HG02759 (cell line): ENCODE data around the gene TSC22D3.

Experiments
- ATAC-seq: cut with Tn5 transposase; IDR thresholded peaks from one replicate; pipeline ENCODE4 v1.9.1; 2021; ENCODE audit warnings: mild to moderate bottlenecking, moderate library complexity; ENCODE audit not compliant: unreplicated experiment

The TSC22D3 gene

DNA sequence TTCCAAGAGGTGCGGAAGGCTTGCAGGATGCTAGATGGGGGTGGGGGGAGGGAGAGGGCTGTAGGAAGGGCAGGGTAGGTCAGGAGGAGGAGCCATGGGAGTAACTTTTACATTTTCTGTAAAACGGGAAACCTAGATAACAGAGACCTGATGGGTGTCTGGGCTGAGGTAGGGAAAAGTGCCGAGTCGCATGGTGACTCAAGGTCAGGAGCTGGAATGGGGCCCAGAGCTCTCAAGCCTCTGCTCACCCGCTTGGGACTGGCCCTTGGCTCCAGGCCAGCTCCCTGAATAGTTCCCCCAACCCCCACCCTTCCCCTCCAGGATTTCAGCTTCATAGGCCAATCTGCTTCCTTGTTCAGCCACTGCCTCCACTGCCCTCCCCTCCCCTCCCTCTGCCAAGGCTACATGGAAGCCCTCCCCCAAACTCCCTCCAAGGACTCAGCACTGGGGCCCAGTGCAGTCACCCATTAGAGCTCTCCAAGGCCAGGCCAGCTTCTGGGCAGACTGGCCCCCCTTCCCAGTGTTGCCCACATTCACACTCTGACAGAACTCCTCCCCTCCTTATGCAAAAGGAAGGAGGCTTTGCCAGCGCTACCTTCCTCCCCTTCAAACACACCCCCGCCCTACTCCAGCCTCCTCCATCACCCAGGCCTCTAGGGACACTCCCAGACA lies 43.6 kb downstream of the TSC22D3 start:
- ATAC-seq, result no peak

- ATAC-seq, result no peak
These were observed 44.4 kb downstream of the TSC22D3 start for GRCh38 chrX:107730991-107731766.

GRCh38 chrX:107730298-107730655 lies 45.3 kb downstream of the TSC22D3 start:
- ATAC-seq, result no peak

DNA sequence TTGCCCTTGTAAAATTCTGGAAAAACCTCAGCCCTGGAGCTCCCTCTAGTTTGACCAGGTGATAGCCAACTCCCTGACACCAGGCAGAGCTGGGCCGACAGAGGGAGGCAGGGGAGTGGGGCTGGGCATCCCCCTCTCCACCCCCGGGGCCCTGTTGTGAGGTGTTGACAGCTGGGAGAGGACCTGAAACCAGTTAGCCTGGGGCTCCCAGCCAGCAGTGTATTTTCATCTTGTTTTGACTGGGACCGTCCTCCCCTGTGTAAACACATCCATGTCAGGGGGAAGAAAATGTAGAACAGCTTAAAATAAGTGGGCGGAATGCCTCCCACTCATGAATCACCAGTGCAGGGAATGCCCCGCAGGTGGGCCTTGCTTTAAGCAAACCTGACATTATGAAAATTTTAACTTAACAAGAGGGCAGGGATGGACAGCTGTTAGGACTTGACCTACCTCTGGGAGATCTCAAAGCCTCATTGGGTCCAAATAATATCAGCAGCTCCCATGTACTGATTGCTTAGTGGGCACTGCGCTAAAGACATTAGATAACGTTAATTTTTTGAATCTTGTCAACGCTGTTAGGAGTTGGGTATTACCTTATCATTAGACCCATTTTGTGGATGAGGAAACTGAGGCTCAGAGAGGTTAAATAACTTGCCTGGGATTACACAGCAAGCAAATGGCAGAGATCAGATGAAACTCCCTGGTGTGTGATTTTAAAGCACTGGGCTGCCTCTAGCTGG lies 45.9 kb downstream of the TSC22D3 start:
- peak; percentile 91 for ATAC-seq

GRCh38 chrX:107728371-107729099 lies 47.1 kb downstream of the TSC22D3 start:
- ATAC-seq, result no peak

DNA sequence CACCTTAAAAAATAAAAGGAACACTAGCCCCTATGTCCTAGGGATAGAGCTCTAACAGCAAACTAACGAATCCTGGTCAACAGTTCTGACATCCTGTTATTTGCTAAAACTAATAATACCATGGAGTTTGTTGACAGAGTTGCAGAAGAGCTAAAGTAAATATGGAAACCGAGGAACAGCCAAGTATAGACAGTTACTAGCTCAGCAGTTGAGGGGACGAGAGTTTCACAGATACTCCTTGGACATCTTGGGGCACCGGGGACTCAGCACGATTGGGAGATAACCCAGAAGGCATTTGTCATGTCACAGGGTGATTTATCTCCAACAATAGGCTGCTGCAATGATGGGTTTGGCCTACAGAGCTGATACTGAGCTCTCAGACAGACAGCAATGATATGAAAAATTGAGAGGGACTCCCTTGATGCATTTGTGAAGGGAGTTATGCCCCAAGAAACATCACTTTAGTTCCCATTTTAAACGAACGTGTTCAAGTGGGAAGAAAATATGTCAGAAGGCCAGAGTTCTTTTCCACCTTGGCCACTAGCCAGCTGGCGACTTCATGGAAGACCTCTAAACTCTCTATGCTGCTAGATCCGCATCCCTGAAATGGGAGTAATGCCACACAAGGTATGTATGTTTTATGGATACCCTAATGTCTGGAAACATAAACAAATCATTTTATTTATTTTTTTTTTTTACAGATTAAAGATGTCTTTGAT lies 48.6 kb downstream of the TSC22D3 start:
- no peak for ATAC-seq

DNA sequence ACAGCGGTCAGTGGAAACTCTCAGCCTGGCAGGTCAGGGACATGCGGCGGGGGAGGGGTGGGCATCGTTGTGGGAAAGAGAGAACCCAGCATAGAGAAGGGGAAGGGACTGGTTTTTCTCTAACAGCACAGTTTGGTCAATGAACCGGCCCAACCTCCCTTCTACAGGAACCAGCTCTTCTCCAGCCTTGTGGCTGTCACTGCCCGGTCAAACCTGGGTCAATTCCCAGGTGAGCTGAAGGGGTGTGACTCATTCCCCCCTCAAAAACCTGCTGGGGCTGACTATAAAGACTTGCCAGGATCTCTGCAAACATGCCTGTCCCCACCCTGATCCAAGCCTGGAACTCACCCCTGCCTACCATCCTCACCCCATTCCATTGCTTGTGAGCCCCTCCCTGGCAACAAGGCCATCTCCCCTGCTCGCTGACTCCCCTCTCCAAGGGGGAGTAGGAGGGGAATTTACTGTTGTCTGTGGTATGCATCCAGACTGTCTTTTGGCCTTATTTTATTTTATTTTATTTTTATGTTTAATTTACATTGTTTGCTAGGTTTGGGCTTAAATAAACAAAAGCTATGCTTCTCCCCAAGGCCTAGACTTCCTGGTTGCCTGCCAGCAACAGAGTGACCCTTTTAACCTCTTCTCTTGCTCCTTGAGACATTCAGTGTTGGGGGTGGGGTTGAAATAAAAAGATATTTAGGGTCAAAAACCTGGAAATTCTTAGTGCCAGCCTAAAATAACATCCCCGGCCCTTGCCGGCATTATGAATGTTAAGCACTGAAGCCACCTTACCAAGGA lies 49.6 kb downstream of the TSC22D3 start:
- no peak for ATAC-seq

- no peak for ATAC-seq
These were observed 50.9 kb downstream of the TSC22D3 start for GRCh38 chrX:107724653-107725052.

- no peak for ATAC-seq
These were observed 52.1 kb downstream of the TSC22D3 start for GRCh38 chrX:107723511-107723910.

- ATAC-seq, result no peak
These were observed 53.5 kb downstream of the TSC22D3 start for GRCh38 chrX:107721966-107722707.

DNA sequence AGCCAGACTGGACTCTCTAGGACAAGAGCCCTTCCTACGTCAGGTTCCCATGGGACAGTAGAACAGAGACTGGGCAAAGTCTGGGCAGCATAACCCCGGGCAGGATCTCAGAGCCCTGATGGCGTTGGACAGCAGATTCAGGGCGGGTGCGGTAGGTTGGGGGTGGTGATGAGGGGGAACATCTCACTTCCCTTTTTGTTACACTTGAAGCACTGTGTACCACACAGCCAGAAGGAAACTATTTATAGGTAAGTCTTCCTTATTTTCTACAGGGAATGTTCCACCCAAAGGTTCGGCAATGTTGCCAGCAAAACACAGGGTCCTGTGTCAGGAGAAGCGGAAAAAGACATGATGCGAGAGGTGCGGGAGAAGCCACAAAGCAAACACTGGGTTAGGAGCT lies 54.3 kb downstream of the TSC22D3 start:
- peak; percentile 46 for ATAC-seq

- ATAC-seq, result no peak
These were observed 57.4 kb downstream of the TSC22D3 start for GRCh38 chrX:107718156-107718621.

- ATAC-seq, result peak; percentile 82
These were observed 58.5 kb downstream of the TSC22D3 start for GRCh38 chrX:107716816-107717700.

GRCh38 chrX:107716118-107716684 lies 59.4 kb downstream of the TSC22D3 start:
- ATAC-seq, result peak; percentile 33

- no peak for ATAC-seq
These were observed 60.1 kb downstream of the TSC22D3 start for GRCh38 chrX:107715331-107716117.

- ATAC-seq, result no peak
These were observed 61.2 kb downstream of the TSC22D3 start for GRCh38 chrX:107714206-107714891.
